GM12875 (cell line): Measurements from ENCODE around the gene TRPC6.

Experiments
- H3K4me3 ChIP-seq: one replicate; pipeline ENCODE4 v1.5.1; 2011; ENCODE audit warnings: low read depth, low read length, control low read depth
- TF ChIP-seq, protein P1 (sequence below): IDR thresholded peaks from 2 replicates; pipeline ENCODE4 v1.5.1; 2011; ENCODE audit warnings: low read depth, mild to moderate bottlenecking, control low read depth, inconsistent platforms, low read length, moderate library complexity, borderline replicate concordance; ENCODE audit not compliant: insufficient read depth

TRPC6 gene

GRCh38 chr11:101574886-101575285, 8.9 kb downstream of the TRPC6 start:
- no peak overlapping the region for H3K4me3 ChIP-seq
- TF ChIP-seq, protein P1, sequence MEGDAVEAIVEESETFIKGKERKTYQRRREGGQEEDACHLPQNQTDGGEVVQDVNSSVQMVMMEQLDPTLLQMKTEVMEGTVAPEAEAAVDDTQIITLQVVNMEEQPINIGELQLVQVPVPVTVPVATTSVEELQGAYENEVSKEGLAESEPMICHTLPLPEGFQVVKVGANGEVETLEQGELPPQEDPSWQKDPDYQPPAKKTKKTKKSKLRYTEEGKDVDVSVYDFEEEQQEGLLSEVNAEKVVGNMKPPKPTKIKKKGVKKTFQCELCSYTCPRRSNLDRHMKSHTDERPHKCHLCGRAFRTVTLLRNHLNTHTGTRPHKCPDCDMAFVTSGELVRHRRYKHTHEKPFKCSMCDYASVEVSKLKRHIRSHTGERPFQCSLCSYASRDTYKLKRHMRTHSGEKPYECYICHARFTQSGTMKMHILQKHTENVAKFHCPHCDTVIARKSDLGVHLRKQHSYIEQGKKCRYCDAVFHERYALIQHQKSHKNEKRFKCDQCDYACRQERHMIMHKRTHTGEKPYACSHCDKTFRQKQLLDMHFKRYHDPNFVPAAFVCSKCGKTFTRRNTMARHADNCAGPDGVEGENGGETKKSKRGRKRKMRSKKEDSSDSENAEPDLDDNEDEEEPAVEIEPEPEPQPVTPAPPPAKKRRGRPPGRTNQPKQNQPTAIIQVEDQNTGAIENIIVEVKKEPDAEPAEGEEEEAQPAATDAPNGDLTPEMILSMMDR = no peak

- TF ChIP-seq, protein P1 = no peak
- no peak overlapping the region for H3K4me3 ChIP-seq
Observed at GRCh38 chr11:101567071-101567470, 16.7 kb downstream of the TRPC6 start.

- TF ChIP-seq, protein P1 = no peak
- H3K4me3 ChIP-seq = no peak overlapping the region
Observed at GRCh38 chr11:101566626-101567025, 17.2 kb downstream of the TRPC6 start.

DNA sequence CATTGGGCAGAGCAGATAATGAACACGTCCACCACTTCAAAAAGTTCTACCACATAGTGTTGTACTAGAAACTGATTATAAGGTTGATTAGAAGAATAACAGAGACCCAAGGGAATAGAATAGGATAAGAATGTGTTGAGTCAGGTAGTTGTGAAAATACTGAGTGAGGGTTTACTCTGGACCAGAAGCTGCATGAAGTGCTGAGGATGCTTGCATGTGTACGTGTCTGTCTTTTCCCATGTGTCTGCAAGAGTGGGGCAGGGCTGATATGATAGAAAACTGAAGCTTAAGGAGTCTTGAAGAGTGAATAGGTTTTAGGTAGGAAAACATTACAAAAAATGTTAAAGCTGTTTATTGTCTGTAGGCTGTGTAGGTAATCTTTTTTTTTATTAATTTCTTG, 20.6 kb downstream of the TRPC6 start:
- no peak overlapping the region for H3K4me3 ChIP-seq
- TF ChIP-seq, protein P1 = no peak

DNA sequence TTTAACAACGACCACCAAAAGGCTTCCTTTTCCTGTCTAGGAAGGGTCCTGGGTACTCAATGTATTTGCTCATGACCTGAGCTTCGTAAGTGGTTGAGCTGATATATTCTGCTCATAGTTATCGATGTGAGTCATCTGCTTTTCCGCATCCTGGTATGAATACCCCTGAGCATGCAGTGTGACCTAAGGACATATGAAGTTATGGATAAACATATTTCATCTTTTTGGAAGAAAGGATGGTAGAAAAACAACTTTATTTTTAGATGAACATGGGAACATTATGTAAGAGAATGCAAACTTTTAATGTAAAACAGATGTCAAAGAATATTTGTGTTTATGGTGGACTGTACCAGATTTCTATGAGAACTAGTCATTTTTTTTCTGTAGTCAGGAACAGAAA, 28.4 kb downstream of the TRPC6 start:
- H3K4me3 ChIP-seq = no peak overlapping the region
- TF ChIP-seq, protein P1 = no peak

DNA sequence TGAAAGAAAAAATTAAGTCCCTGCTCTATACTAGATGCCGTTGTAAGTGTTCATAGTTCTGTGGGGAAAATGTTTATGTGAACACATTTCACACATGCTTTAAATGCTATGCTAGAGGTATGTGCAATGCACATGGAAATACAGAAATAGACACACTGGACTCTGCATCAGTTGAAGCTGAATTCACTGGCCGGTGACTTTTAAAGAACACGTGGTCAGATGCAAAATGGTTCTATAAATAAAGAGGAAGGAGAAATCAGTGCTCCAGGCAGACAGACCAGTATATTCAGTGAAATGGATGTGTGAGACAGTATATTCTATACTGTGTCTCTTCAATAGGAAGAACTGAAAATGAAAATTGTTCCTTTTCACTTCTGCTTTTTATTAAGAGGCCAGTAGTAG, 29.9 kb downstream of the TRPC6 start:
- no peak overlapping the region for H3K4me3 ChIP-seq
- TF ChIP-seq, protein P1 = no peak

GRCh38 chr11:101552888-101553287, 30.9 kb downstream of the TRPC6 start:
- TF ChIP-seq, protein P1 = no peak
- H3K4me3 ChIP-seq = no peak overlapping the region
